HG03066 (cell line): Measurements from ENCODE around the gene FBN1.

Experiments used
- ATAC-seq: cut with Tn5 transposase; IDR thresholded peaks from one replicate; pipeline ENCODE4 v1.9.1; 2021; ENCODE audit warnings: low read depth; ENCODE audit not compliant: unreplicated experiment

The FBN1 gene

DNA sequence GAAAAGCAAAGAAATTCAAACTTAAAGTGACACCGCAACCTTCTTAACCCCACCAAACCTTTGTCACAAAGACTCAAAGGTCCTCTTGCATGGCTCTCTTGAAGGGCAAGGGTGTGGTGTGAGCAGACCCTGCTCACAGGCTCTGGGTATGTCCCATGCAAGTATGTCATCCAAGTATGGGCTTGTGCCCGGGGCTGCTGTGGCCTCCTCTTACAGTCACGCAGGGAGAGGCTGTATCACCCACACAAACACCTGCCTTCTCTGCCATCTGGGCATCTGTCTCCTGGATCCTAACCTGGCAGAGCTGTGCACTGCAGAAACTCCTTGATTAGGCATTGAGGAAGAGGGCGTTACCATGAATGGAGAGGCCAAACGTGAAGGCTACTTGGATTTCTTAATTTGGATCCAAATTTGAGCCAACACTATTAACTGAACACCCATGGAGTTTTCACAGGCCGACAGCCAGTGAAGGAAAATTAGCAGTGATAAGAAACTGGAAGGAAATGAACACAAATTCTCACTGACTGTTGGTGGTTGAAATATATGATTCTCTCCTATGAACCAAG, 167.6 kb downstream of the FBN1 start:
- no peak for ATAC-seq

DNA sequence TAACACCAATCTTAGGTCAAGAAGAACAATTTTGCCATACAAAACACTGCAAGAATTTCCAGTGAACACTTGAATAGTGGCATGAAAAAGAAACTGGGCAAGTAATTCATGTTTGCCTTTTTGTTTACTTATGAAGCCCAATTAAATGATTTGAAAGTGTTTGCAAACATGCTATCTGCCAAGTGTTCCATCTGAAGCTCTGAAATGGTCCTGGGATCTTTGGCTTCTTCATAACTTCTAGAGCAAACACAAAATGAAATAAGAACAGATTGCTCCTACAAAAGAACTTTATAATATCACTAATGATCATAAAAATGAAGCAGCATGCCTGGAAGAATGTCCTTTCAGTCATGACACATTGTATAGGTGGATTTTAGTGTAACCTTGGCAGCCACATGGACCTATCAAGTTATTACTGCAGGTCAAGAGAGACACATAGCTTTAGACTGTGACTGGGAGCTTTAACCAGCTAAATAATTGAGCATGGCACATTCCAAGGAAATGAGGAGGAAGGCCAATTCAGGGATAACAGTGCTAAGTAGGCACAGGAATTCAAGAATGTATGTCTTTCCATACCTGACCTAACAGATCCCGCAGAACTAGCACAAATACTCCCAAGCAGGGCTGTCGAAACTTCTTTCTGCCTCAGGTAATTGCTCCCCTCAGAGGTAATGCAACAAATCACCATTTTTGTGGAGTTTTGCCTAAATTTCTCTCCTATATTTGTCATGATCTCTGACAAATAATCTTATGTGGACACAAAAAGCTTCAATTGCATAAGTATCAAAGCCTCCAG, 169.7 kb downstream of the FBN1 start:
- ATAC-seq: no peak

DNA sequence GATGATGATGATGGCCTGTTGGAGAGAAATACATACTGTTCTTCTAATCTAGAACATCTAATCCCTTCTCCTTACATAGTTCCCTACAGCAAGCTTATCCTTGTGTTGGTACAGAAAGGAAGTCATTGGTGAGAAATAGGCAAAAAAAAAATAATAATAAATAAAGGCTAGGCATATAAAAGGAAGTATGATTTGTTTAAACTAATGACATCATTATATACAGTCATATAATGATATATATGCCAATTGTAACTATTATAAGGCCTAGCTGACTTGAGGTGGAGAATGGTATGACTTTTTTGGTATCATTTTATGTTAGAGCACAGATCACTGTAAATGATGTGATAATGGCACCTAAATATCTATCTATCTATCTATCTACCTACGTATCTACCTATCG, 171.8 kb downstream of the FBN1 start:
- ATAC-seq: no peak

DNA sequence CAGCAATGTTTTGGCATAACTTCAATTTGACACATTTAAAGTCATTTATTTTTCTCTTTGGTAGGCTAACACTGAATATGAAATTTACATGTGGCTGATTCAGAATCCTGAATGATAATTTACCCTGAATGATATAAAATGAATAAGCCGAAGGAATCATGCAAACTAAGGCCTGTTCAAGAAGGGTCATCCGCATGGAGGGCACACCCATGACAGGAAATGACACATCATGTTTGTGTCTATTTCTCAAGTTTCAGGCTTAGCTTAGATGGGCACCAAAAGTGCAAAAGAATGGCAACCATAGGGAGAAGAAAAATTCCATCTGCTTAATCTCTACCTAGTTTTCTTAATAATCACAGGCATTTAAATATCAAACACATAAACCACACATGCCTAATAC, 172.8 kb downstream of the FBN1 start:
- no peak for ATAC-seq

DNA sequence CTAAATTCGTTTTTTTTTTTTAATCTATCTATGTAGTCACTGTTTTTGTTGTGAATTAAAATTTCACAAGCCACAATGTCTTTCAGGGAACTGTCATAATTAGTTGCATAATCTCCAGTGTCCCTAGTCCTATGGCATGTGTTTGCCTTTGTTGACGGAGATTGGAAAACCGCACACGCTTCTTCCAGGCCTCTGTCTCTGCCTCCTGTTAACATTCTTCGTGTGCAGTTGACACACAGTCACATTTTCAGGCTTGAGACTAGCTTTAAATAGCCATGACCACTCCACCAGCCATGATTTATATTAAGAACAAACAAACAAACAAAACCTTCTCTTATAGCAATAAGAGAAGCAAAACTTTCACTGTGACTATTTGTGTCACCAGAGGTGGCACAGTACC, 174.4 kb downstream of the FBN1 start:
- no peak for ATAC-seq

- no peak for ATAC-seq
Measured at GRCh38 chr15:48470096-48470495, 175.4 kb downstream of the FBN1 start.

GRCh38 chr15:48469681-48470080, 175.8 kb downstream of the FBN1 start:
- ATAC-seq: no peak

DNA sequence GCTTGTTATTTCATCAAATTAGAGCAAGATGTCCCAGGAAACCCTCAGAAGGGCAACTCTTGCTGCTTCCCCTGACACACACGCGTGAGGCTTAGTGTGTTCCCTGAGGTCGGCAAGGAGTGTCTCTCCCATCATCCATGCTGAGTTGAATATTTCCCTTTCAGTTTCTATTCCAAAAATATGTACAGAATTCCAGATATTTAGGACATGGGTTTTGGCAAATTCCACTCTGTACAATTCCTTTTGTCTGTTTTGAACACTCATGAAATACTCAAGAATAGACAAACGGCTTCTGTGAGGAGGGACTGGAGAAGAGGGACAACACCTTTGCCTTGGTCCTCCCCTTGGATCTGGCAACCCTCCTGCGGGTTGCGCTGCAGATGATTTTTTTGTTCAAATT, 176.2 kb downstream of the FBN1 start:
- no peak for ATAC-seq

GRCh38 chr15:48467801-48468200, 177.7 kb downstream of the FBN1 start:
- no peak for ATAC-seq

DNA sequence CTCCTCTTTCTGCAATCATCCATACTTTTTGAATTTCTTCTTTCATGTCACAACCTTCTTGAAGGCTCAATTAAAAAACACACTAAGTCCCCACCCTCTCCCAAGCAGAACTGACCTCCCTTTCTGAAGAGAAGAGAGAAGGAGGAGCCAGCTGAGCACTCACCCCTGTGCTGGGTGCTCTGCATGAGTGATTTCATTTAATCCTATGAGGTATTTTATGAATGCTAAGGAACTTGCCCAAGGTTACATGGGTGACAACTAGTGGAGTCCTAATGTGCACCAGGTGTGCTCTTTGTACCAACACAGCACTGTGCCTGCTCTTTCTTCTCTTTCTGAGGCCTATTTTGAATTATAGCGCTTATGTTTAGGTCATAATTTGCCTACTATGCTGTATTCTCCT, 178.7 kb downstream of the FBN1 start:
- no peak for ATAC-seq

DNA sequence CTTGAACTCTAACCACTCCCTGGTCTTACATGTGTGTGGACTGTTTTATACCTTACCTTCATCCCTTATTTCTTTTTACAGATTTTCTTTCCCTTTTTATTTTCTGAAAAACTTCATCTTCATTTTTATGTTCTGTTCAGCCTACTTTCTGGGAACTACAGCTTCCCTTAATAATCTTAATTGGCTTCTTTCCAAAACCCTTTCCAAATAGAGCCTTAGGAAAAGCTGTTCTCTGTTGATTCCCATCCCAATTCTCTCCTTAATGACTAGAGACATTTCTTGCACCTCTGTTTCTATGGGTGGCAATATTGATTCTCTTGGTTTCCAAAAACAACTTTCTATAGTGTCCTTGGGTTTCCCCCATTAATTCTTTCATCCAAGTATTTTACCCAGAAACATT, 179.4 kb downstream of the FBN1 start:
- no peak for ATAC-seq

GRCh38 chr15:48465410-48465809, 180.1 kb downstream of the FBN1 start:
- ATAC-seq: no peak

GRCh38 chr15:48463366-48463880, 182.1 kb downstream of the FBN1 start:
- no peak for ATAC-seq

DNA sequence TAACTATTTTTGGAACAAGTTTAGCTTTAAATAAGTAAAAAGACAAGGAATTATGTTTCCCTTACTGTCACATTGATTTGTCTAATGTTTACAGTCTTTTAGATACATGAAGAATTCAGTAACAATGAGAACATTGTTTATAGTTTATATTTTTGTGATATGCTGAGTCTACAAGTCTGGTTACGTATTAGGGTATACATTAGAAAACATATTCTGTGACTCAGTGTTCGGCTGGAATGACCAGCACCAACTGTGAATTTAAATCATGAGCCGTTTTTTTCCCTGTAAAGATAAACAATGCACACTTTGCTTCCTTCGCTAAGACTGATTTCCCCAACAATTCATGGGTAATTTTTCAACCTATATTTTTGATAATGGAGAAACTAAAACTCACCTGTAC, 182.8 kb downstream of the FBN1 start:
- ATAC-seq: no peak

DNA sequence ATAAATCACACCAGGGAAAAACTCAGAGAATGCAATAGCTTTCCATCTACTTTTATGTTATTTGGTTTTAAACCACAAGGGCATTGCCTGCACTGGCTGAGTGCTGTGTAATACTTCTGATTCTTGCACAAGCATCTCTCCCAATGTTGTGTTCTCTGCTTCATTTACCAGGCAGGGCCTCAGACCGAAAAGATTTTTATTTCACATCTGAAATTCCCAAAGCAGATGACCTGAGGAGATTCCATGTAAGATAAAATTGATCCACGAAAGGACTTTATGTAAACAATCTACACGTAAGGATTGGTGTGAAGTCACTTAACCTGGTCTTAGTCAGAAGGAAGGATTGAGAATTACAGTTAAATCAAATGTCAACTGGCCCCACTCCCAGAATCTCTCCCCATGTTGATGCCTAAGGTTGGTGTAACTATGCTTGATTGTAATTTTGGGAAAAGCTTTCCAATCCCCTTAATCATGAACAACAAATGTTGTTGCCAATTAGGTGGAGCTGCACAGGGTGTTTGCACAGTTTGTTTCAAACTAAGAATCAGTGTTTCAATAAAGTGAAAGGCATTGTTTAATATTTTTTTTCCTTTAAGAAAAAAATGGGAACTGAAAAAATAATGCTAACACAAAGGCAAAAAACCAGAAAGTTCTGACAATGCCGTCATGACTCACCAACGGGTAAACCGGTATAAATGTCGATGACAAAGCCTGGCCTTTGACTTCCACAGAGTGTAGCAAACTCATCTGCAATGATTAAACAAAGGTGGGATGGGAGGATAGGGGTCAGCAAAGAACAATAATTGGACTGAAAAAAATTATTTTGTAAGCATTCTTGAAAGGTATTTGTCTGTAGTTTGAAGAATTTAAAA, 185.7 kb downstream of the FBN1 start:
- no peak for ATAC-seq

- ATAC-seq: no peak
Measured at GRCh38 chr15:48458876-48459275, 186.6 kb downstream of the FBN1 start.

- no peak for ATAC-seq
Measured at GRCh38 chr15:48456134-48456533, 189.4 kb downstream of the FBN1 start.

GRCh38 chr15:48451736-48452135, 193.8 kb downstream of the FBN1 start:
- ATAC-seq: no peak

GRCh38 chr15:48451241-48451640, 194.3 kb downstream of the FBN1 start:
- no peak for ATAC-seq

DNA sequence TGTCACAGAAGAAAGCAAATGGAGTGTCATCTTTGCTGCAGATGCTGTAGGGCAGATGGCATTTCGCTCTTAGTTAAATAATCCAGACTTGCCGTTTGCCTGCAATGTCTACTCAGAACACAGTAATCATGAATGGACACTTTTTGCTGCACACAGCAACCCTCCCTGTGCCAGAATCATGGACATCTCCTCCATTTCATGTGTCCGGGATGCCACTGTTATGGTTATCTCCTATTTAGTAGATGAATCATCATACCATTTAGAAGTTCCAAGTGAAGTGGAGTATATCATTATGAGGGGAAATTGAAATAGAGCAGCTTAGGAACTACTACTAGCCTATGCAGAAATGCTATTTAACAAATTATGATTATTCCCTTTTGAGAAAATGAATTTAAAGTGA, 195.8 kb downstream of the FBN1 start:
- ATAC-seq: no peak

- no peak for ATAC-seq
Measured at GRCh38 chr15:48447657-48448056, 197.9 kb downstream of the FBN1 start.
